Upper lobe of right lung (tissue), 1 donor: ENCODE results near the gene LMAN2. TPM values are rescaled to one million over a fixed set of nuclear protein-coding genes. Genes with fewer than 3 reads are reported as not detected.
A peak's percentile ranks its signal among the peaks of the same experiment; 100 is the strongest.

Experiments
- ATAC-seq: fragments of 200-7000 bp; cut with Tn5 transposase; one replicate; pipeline ENCODE4 v1.9.1; 2020; ENCODE audit warnings: mild to moderate bottlenecking, moderate library complexity
- DNase-seq: peaks from one replicate; pipeline ENCODE4 v3.0.0-alpha.2; 2020
- H3K27ac ChIP-seq: fragments of 200-600 bp; one replicate; pipeline ENCODE4 v1.8.0; 2022
- H3K27me3 ChIP-seq: fragments of 200-600 bp; one replicate; pipeline ENCODE4 v1.8.0; 2022; ENCODE audit warnings: mild to moderate bottlenecking
- H3K36me3 ChIP-seq: fragments of 200-600 bp; one replicate; pipeline ENCODE4 v1.8.0; 2022
- H3K4me1 ChIP-seq: fragments of 200-600 bp; one replicate; pipeline ENCODE4 v1.8.0; 2022
- H3K4me3 ChIP-seq: fragments of 200-600 bp; one replicate; pipeline ENCODE4 v1.8.0; 2022; ENCODE audit warnings: mild to moderate bottlenecking
- H3K9me3 ChIP-seq: fragments of 200-600 bp; one replicate; pipeline ENCODE4 v1.8.0; 2022
- CTCF ChIP-seq: fragments of 200-600 bp; IDR thresholded peaks from one replicate; pipeline ENCODE4 v1.8.0; 2022; ENCODE audit warnings: antibody characterized with exemption
- intact Hi-C: fragments of 100-400 bp; cut with DNase I; formaldehyde crosslinking; loops from one replicate; pipeline ENCODE4 v1.11.0; 2022
- total RNA-seq: library from RNA; stranded (reverse); fragmentation: NEBNext Ultra II Directional; extraction: Animal tissue kit (Norgen Biotek cat#: 25700); gene quantifications from one replicate; pipeline ENCODE4 v1.2.1, GENCODE V29; 2021
- donor health status: DM: no; HTN: yes; CAD: no; lungs with severe emphysema.

LMAN2 gene
- total RNA-seq, 1 donor from 2014 or later = 117 TPM

DNA sequence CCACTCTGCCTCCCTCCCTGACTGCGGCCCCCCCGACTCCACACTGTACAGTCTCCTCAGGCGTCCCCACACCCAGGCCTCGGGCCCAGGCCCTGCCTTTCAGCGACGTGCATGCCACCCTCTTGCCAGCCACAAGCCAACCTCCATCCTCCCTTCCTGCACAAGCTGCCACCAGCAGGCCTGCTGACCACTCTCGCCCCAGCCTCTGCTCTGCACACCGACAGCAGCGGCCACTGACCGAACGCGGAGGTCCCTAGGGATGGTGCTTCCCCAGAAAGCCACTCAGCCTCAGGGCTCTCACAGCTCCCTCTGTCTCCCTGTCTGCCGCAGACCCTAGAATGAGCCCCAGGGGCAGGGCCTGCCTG, 18.6 kb downstream of the LMAN2 start:
- TF ChIP-seq CTCF = no peak
- DNase-seq (no peak), ATAC-seq (no peak)
- H3K27ac ChIP-seq = no peak overlapping the region
- no peaks in the 10 kb centered on the region for H3K4me1 ChIP-seq
- peaks cover 80% of the 10 kb centered on the region for H3K36me3 ChIP-seq
- intact Hi-C loops = no loop called here
- no peaks in the 10 kb centered on the region for H3K9me3 ChIP-seq
- no peaks in the 10 kb centered on the region for H3K27me3 ChIP-seq
- H3K4me3 ChIP-seq = no peak overlapping the region

DNA sequence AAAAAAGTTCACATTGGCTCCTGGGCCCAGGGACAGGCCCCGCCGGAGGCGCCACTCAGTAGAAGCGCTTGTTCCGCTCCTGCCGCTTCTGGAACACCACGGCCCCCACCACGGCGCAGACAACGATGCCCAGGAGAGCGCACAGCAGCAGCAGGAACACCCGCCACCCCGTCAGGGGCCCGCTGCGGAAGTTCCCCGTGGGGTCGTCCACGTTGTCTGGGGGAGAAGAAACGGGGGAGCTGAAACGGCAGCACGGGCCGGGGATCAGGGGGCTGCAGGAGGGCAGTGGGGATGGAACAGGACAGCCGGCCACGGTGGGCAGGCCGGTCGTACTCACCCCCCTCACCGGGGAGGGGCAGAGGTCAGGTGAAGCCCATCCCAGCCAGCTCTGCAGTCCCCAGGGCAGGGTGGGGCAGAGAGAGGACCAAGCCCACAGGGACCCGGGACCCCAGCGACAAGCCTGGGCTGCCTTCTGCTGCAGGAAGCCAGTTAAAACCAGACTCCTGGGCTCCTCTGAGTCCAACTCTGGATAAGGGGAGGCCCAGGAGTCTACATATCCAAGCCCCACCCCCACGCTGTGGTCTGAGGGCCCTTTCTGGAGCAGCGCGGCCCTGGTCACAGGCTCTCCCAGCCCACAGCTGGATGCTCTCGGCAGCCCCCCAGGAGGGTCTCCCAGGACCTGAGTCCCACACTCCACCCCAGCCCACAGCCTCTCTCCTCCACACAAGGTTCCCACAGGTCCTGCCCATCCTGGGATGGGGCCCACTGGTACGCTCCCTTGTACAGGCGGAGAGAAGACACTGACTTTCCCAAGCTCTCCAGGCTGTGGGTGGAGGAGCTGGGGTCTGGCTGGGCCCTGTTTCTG, 19.2 kb downstream of the LMAN2 start:
- H3K4me1 ChIP-seq = no peaks in the 10 kb centered on the region
- no peak overlapping the region for H3K4me3 ChIP-seq
- TF ChIP-seq CTCF = no peak
- ATAC-seq (no peak), DNase-seq (no peak)
- intact Hi-C loops = no loop called here
- no peak overlapping the region for H3K27ac ChIP-seq
- peaks cover 74% of the 10 kb centered on the region for H3K36me3 ChIP-seq
- no peaks in the 10 kb centered on the region for H3K9me3 ChIP-seq
- no peaks in the 10 kb centered on the region for H3K27me3 ChIP-seq

DNA sequence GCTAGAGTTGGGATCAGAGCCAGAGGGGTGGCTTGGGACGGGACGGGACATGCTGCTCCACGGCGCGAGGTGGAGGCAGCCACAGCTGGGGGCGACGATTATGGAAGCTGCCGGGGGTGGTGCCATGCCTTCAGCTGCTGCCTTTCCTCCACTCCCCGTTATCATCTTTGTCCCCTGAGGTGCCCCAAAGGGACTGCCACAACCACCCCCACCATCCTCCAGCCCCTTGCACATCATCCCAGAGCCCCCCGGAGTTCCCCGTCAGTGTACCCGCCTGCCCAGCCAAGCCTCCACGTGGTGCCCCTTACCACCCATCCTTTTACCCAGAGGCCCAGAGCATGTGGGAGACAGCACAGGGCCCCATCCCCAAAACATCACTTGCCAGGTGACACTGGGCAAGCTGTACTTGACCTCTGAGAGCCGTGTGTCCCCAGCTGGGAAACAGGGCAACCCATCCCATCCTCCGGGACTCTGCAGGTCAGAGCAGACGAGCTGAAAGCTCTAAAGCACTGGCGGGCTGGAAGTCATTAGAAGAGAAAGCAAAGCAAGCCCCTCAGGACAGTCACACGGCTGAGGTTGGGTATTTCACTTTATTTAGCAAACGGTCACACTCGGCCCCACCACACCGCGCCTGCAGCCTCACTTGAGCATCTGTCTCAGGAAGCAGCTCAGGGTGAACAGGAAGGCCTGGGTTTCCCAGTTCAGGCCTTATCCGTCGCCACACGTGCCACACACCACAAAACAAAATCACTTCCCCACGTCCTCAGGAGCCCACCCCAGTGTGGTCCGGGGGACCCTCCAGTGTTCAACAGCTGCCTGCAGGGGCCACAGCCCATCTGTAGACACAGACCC, 20.3 kb downstream of the LMAN2 start:
- ATAC-seq (no peak), DNase-seq (peak; percentile 37)
- Histone ChIP-seq H3K27me3 (no peaks in the 10 kb centered on the region), H3K27ac (no peak overlapping the region), H3K4me3 (no peak overlapping the region), H3K4me1 (no peaks in the 10 kb centered on the region), H3K9me3 (no peaks in the 10 kb centered on the region), H3K36me3 (peaks cover 63% of the 10 kb centered on the region)
- TF ChIP-seq CTCF = no peak
- intact Hi-C loops = no loop called here

DNA sequence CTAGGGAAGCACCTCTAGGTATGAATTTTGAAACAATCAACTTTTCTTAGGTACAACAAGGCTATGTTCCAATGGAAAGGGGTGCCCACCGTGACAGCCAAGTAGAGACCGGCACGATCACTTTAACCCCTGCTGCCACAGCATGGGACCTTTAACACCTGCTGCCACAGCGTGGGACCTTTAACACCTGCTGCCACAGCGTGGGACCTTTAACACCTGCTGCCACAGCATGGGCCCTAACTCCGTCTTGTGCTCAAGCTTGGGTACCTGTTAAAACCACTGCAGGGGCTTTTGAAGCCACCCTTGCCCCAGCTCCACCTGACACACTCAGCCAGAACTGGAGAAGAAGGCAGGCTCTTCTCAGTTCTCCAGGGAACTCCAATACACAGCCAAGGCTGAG, 21.6 kb downstream of the LMAN2 start:
- intact Hi-C loops = no loop called here
- DNase-seq (peak; percentile 32), ATAC-seq (no peak)
- no peaks in the 10 kb centered on the region for H3K27me3 ChIP-seq
- no peak overlapping the region for H3K4me3 ChIP-seq
- H3K27ac ChIP-seq = no peak overlapping the region
- no peaks in the 10 kb centered on the region for H3K9me3 ChIP-seq
- H3K4me1 ChIP-seq = no peaks in the 10 kb centered on the region
- TF ChIP-seq CTCF = no peak
- peaks cover 50% of the 10 kb centered on the region for H3K36me3 ChIP-seq

- peak; percentile 43 for DNase-seq
- intact Hi-C loops = no loop called here
- Histone ChIP-seq H3K36me3 (peaks cover 38% of the 10 kb centered on the region), H3K9me3 (no peaks in the 10 kb centered on the region), H3K27me3 (no peaks in the 10 kb centered on the region), H3K4me1 (no peaks in the 10 kb centered on the region), H3K4me3 (no peak overlapping the region), H3K27ac (peak overlapping the region; percentile 58)
- TF ChIP-seq CTCF = no peak
- ATAC-seq = no peak
Observed at GRCh38 chr5:177328545-177329231, 22.8 kb downstream of the LMAN2 start.
